T1000 (cell line): ENCODE results near the gene GALNT9.

ENCODE experiments used
- DNase-seq: peaks from one replicate; lab custom pipeline; 2025; ENCODE audit warnings: mixed read lengths; lab: John Stamatoyannopoulos, UW

Gene GALNT9

GRCh38 chr12:132169376-132169775, 160.0 kb downstream of the GALNT9 start:
- DNase-seq: no peak

GRCh38 chr12:132168311-132169031, 160.9 kb downstream of the GALNT9 start:
- DNase-seq: no peak

- DNase-seq: no peak
Measured at GRCh38 chr12:132167611-132168310, 161.6 kb downstream of the GALNT9 start.

- DNase-seq: no peak
Measured at GRCh38 chr12:132166801-132167591, 162.4 kb downstream of the GALNT9 start.

GRCh38 chr12:132166093-132166492, 163.3 kb downstream of the GALNT9 start:
- no peak for DNase-seq

GRCh38 chr12:132165584-132165983, 163.8 kb downstream of the GALNT9 start:
- DNase-seq: no peak

- no peak for DNase-seq
Measured at GRCh38 chr12:132164426-132164825, 165.0 kb downstream of the GALNT9 start.

- no peak for DNase-seq
Measured at GRCh38 chr12:132163911-132164288, 165.5 kb downstream of the GALNT9 start.

GRCh38 chr12:132163041-132163910, 166.1 kb downstream of the GALNT9 start:
- DNase-seq: no peak

- DNase-seq: peak; percentile 16
Measured at GRCh38 chr12:132162508-132163031, 166.8 kb downstream of the GALNT9 start.

GRCh38 chr12:132161796-132162507, 167.4 kb downstream of the GALNT9 start:
- DNase-seq: no peak

- DNase-seq: no peak
Measured at GRCh38 chr12:132161036-132161781, 168.2 kb downstream of the GALNT9 start.

GRCh38 chr12:132160601-132161035, 168.8 kb downstream of the GALNT9 start:
- DNase-seq: no peak

- no peak for DNase-seq
Measured at GRCh38 chr12:132160016-132160415, 169.4 kb downstream of the GALNT9 start.

- no peak for DNase-seq
Measured at GRCh38 chr12:132159555-132160003, 169.8 kb downstream of the GALNT9 start.

- DNase-seq: no peak
Measured at GRCh38 chr12:132158677-132159554, 170.5 kb downstream of the GALNT9 start.

GRCh38 chr12:132157733-132158409, 171.5 kb downstream of the GALNT9 start:
- DNase-seq: no peak

- DNase-seq: no peak
Measured at GRCh38 chr12:132156573-132157325, 172.6 kb downstream of the GALNT9 start.
